ENCODE data around the gene TMEM217. TPM values are rescaled to one million over a fixed set of nuclear protein-coding genes. Genes with fewer than 3 reads are reported as not detected.
A peak's percentile ranks its signal among the peaks of the same experiment; 100 is the strongest.

TMEM217 gene
- polyA plus RNA-seq, 3 donors = 0.09 to 0.29 TPM; not detected in 1

DNA sequence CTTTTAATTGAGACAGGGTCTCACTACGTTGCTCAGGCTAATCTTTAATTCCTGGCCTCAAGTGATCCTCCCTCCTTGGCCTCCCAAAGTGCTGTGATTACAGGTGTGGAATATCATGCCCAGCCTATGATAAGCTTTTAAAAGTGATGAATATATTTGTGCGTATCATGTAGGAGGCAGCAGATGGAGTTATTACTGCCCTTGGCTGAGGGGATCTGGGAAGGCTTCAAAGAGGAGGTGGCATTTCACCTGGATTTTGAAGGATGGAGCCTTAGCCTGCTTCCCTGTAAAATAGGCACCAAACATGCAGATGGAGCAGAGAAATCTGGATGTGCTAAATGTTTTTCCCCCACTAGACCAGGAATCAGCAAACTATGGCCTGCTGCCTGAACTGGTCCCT lies 77.9 kb downstream of the TMEM217 start:
- Mint-ChIP-seq H3K4me1 (peaks cover 54% of the 10 kb centered on the region), H3K4me3 (no peak overlapping the region), H3K27me3 (ENCODE audit: low read depth in 3 of 3) (peaks cover 0 to 2% (median 0%) of the 10 kb centered on the region in 3 donors), H3K36me3 (peaks cover 7 to 8% of the 10 kb centered on the region in 2 donors), H3K27ac (peak overlapping the region in 1 of 7 donors; percentile 13), H3K9me3 (no peaks in the 10 kb centered on the region)
- Histone ChIP-seq H3K9me3 (replicated peaks in 1 of 2; ENCODE audit: control insufficient read depth in 1 of 2, insufficient read depth in 1 of 2, low read length in 2 of 2) (no peaks in the 10 kb centered on the region), H2AFZ (ENCODE audit: insufficient read depth, low read depth, low read length, poor library complexity, severe bottlenecking) (no peak overlapping the region), H3K27ac (ENCODE audit: low read depth in 1 of 2, low read length in 2 of 2) (no peak overlapping the region), H3K4me1 (ENCODE audit: control insufficient read depth in 1 of 2, insufficient read depth in 2 of 2, low read length in 2 of 2) (peaks cover 60 to 68% of the 10 kb centered on the region in 2 donors), H3K79me2 (ENCODE audit: insufficient read depth, low read length) (peaks cover 2% of the 10 kb centered on the region), H4K20me1 (ENCODE audit: insufficient read depth, low read length) (peaks cover 10% of the 10 kb centered on the region), H3K36me3 (replicated peaks in 1 of 2; ENCODE audit: control insufficient read depth in 1 of 2, insufficient read depth in 2 of 2, low read length in 2 of 2) (peaks cover 5 to 6% of the 10 kb centered on the region in 2 donors), H3K27me3 (ENCODE audit: control insufficient read depth in 2 of 2, insufficient read depth in 2 of 2, low read length in 2 of 2) (no peaks in the 10 kb centered on the region), H3K9ac (ENCODE audit: insufficient read depth, low read length, poor library complexity, severe bottlenecking) (no peak overlapping the region), H3K4me2 (replicated peaks; ENCODE audit: extremely low read depth, low read length, poor library complexity, severe bottlenecking) (no peak overlapping the region), H3K4me3 (replicated peaks in 1 of 3; ENCODE audit: low read depth in 2 of 3, low read length in 3 of 3) (no peak overlapping the region)
- DNase-seq = no peak
- intact Hi-C loops (cut with micrococcal nuclease) = no loop called here
- TF ChIP-seq, protein P1, sequence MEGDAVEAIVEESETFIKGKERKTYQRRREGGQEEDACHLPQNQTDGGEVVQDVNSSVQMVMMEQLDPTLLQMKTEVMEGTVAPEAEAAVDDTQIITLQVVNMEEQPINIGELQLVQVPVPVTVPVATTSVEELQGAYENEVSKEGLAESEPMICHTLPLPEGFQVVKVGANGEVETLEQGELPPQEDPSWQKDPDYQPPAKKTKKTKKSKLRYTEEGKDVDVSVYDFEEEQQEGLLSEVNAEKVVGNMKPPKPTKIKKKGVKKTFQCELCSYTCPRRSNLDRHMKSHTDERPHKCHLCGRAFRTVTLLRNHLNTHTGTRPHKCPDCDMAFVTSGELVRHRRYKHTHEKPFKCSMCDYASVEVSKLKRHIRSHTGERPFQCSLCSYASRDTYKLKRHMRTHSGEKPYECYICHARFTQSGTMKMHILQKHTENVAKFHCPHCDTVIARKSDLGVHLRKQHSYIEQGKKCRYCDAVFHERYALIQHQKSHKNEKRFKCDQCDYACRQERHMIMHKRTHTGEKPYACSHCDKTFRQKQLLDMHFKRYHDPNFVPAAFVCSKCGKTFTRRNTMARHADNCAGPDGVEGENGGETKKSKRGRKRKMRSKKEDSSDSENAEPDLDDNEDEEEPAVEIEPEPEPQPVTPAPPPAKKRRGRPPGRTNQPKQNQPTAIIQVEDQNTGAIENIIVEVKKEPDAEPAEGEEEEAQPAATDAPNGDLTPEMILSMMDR (IDR thresholded peaks at IDR 0.05) = no peak
- WGBS (ENCODE audit: insufficient coverage) = 100% methylated on average over 1 of the region's 2 CpGs

DNA sequence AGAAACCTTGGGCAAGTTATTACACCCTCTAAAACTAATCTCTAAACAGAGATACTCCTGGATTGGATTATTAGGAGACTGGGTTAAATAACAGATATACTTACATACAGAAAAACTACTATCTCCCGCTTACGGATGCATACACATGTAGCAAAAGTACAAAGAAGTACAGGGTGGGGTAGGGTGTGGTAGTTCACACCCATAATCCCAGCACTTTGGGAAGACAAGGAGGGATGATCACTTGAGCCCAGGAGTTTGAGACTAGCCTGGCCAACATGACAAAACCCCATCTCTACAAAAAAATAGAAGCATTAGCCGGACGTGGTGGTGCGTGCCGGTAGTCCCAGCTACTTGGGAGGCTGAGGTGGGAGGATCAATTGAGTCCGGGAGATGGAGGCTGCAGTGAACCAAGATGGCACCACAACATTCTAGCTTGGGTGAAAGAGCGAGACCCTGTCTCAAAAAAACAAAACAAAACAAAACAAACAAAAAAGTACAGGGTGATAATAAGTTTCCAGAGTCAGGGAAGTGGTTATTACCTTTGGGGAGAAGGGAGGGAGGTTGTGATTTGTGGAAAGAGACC lies 79.9 kb downstream of the TMEM217 start:
- H3K79me2 ChIP-seq (ENCODE audit: insufficient read depth, low read length) = peaks cover 22% of the 10 kb centered on the region
- no peak for DNase-seq
- peak overlapping the region in 1 of 3 experiments; percentile 42 for H3K4me3 ChIP-seq (replicated peaks in 1 of 3; ENCODE audit: low read depth in 2 of 3, low read length in 3 of 3)
- H3K27me3 ChIP-seq (ENCODE audit: control insufficient read depth in 2 of 2, insufficient read depth in 2 of 2, low read length in 2 of 2) = no peaks in the 10 kb centered on the region
- WGBS (ENCODE audit: insufficient coverage) = no CpG with 5 or more reads among the region's 8 CpGs
- Mint-ChIP-seq H3K27ac (peak overlapping the region in 5 of 7 donors; percentile 13 to 30 (median 20)), H3K4me1 (peaks cover 66% of the 10 kb centered on the region), H3K9me3 (no peaks in the 10 kb centered on the region), H3K27me3 (ENCODE audit: low read depth in 3 of 3) (peaks cover 0 to 2% (median 0%) of the 10 kb centered on the region in 3 donors), H3K36me3 (peaks cover 27 to 29% of the 10 kb centered on the region in 2 donors), H3K4me3 (no peak overlapping the region)
- H3K4me1 ChIP-seq (ENCODE audit: control insufficient read depth in 1 of 2, insufficient read depth in 2 of 2, low read length in 2 of 2) = peaks cover 64 to 70% of the 10 kb centered on the region in 2 donors
- no peak overlapping the region for H2AFZ ChIP-seq (ENCODE audit: insufficient read depth, low read depth, low read length, poor library complexity, severe bottlenecking)
- H3K9ac ChIP-seq (ENCODE audit: insufficient read depth, low read length, poor library complexity, severe bottlenecking) = no peak overlapping the region
- TF ChIP-seq, protein P1 (IDR thresholded peaks at IDR 0.05) = no peak
- H3K9me3 ChIP-seq (replicated peaks in 1 of 2; ENCODE audit: control insufficient read depth in 1 of 2, insufficient read depth in 1 of 2, low read length in 2 of 2) = no peaks in the 10 kb centered on the region
- H3K36me3 ChIP-seq (replicated peaks in 1 of 2; ENCODE audit: control insufficient read depth in 1 of 2, insufficient read depth in 2 of 2, low read length in 2 of 2) = peaks cover 25 to 26% of the 10 kb centered on the region in 2 donors
- intact Hi-C loops (cut with micrococcal nuclease) = loop anchor here in 1 of 2 donors (1.0 kb wide), 1 partner anchor 16 kb away; no protein-coding TSS in a partner anchor
- H3K27ac ChIP-seq (ENCODE audit: low read depth in 1 of 2, low read length in 2 of 2) = no peak overlapping the region
- H3K4me2 ChIP-seq (replicated peaks; ENCODE audit: extremely low read depth, low read length, poor library complexity, severe bottlenecking) = no peak overlapping the region
- peaks cover 31% of the 10 kb centered on the region for H4K20me1 ChIP-seq (ENCODE audit: insufficient read depth, low read length)

Measured in CD14-positive monocyte (primary cell).